ENCODE data around the gene POU2F2. TPM values are rescaled to one million over a fixed set of nuclear protein-coding genes. Genes with fewer than 3 reads are reported as not detected.

POU2F2 gene
- polyA plus RNA-seq (2013, experiment 1 of 2): 4.6 TPM
- 5.5 TPM for polyA plus RNA-seq (2013, experiment 2 of 2)

GRCh38 chr19:42132030-42132628 is at the start of gene POU2F2:
POU2F2 (minus strand) TSS chr19:42132446; CDS start chr19:42132411, 35 bp downstream.
- H3K79me1 ChIP-seq (ENCODE audit: low read length): no peaks in the 10 kb centered on the region
- no peak within 1 kb of the TSS for H2AK5ac ChIP-seq (ENCODE audit: low read length)
- no CpG with 5 or more reads among the region's 16 CpGs for WGBS (ENCODE audit: extremely low coverage, insufficient coverage, low lambda C conversion rate)
- no peaks in the 10 kb centered on the region for H3K79me2 ChIP-seq (ENCODE audit: control insufficient read depth, insufficient read depth, low read length)
- H3K4me2 ChIP-seq (ENCODE audit: low read length): peak within 1 kb of the TSS; percentile 84
- peak within 1 kb of the TSS; percentile 74 for H3K23ac ChIP-seq (ENCODE audit: low read length)
- no peak within 1 kb of the TSS for H3K27ac ChIP-seq (ENCODE audit: low read depth, low read length)
- H3K4me3 ChIP-seq (ENCODE audit: low read length): peak within 1 kb of the TSS; percentile 54
- no peak within 1 kb of the TSS for H2BK120ac ChIP-seq (ENCODE audit: low read depth, low read length)
- H2BK15ac ChIP-seq (replicated peaks; ENCODE audit: low read depth): no peak within 1 kb of the TSS
- H2BK5ac ChIP-seq (ENCODE audit: low read length): no peak within 1 kb of the TSS
- H3K9ac ChIP-seq (ENCODE audit: low read length): peak within 1 kb of the TSS; percentile 45
- H4K5ac ChIP-seq (ENCODE audit: low read length): no peak within 1 kb of the TSS
- H3K4me1 ChIP-seq (ENCODE audit: control insufficient read depth, low read depth, low read length): peaks cover 3% of the 10 kb centered on the region
- H3K56ac ChIP-seq (ENCODE audit: low read length): peak within 1 kb of the TSS; percentile 63
- DNase-seq: peak; percentile 37
- no peaks in the 10 kb centered on the region for H3K27me3 ChIP-seq (ENCODE audit: insufficient read depth, low read length, poor library complexity)
- no peak within 1 kb of the TSS for H3K4ac ChIP-seq (ENCODE audit: low read depth, low read length)
- no peak within 1 kb of the TSS for H3K18ac ChIP-seq (ENCODE audit: low read length)
- no peaks in the 10 kb centered on the region for H3K36me3 ChIP-seq (ENCODE audit: control insufficient read depth, insufficient read depth, low read length)
- H4K8ac ChIP-seq (ENCODE audit: low read depth, low read length): no peak within 1 kb of the TSS

GRCh38 chr19:42178791-42179674 is 46.8 kb upstream of the POU2F2 start:
- H3K4me1 ChIP-seq (ENCODE audit: control insufficient read depth, low read depth, low read length): no peaks in the 10 kb centered on the region
- H3K9ac ChIP-seq (ENCODE audit: low read length): no peak overlapping the region
- no peak overlapping the region for H2BK15ac ChIP-seq (replicated peaks; ENCODE audit: low read depth)
- no peak overlapping the region for H2BK120ac ChIP-seq (ENCODE audit: low read depth, low read length)
- peaks cover 39% of the 10 kb centered on the region for H3K27me3 ChIP-seq (ENCODE audit: insufficient read depth, low read length, poor library complexity)
- no peak overlapping the region for H3K4me3 ChIP-seq (ENCODE audit: low read length)
- H3K27ac ChIP-seq (ENCODE audit: low read depth, low read length): no peak overlapping the region
- H3K79me1 ChIP-seq (ENCODE audit: low read length): no peaks in the 10 kb centered on the region
- no peak overlapping the region for H3K18ac ChIP-seq (ENCODE audit: low read length)
- H3K36me3 ChIP-seq (ENCODE audit: control insufficient read depth, insufficient read depth, low read length): no peaks in the 10 kb centered on the region
- no peak overlapping the region for H2AK5ac ChIP-seq (ENCODE audit: low read length)
- H3K79me2 ChIP-seq (ENCODE audit: control insufficient read depth, insufficient read depth, low read length): no peaks in the 10 kb centered on the region
- no peak overlapping the region for H3K56ac ChIP-seq (ENCODE audit: low read length)
- H2BK5ac ChIP-seq (ENCODE audit: low read length): no peak overlapping the region
- no peak overlapping the region for H3K4ac ChIP-seq (ENCODE audit: low read depth, low read length)
- H3K23ac ChIP-seq (ENCODE audit: low read length): no peak overlapping the region
- DNase-seq: peak; percentile 61
- no CpG with 5 or more reads among the region's 13 CpGs for WGBS (ENCODE audit: extremely low coverage, insufficient coverage, low lambda C conversion rate)
- H4K8ac ChIP-seq (ENCODE audit: low read depth, low read length): no peak overlapping the region
- no peak overlapping the region for H3K4me2 ChIP-seq (ENCODE audit: low read length)
- no peak overlapping the region for H4K5ac ChIP-seq (ENCODE audit: low read length)

- Histone ChIP-seq H3K23ac (ENCODE audit: low read length) (no peak overlapping the region), H3K9ac (ENCODE audit: low read length) (no peak overlapping the region), H3K79me1 (ENCODE audit: low read length) (no peaks in the 10 kb centered on the region), H3K18ac (ENCODE audit: low read length) (no peak overlapping the region), H3K27me3 (ENCODE audit: insufficient read depth, low read length, poor library complexity) (peaks cover 39% of the 10 kb centered on the region), H2AK5ac (ENCODE audit: low read length) (no peak overlapping the region), H3K4me3 (ENCODE audit: low read length) (no peak overlapping the region), H3K79me2 (ENCODE audit: control insufficient read depth, insufficient read depth, low read length) (no peaks in the 10 kb centered on the region), H2BK15ac (replicated peaks; ENCODE audit: low read depth) (no peak overlapping the region), H2BK120ac (ENCODE audit: low read depth, low read length) (no peak overlapping the region), H3K27ac (ENCODE audit: low read depth, low read length) (no peak overlapping the region), H3K4me2 (ENCODE audit: low read length) (no peak overlapping the region), H3K56ac (ENCODE audit: low read length) (no peak overlapping the region), H4K8ac (ENCODE audit: low read depth, low read length) (no peak overlapping the region), H4K5ac (ENCODE audit: low read length) (no peak overlapping the region), H3K4ac (ENCODE audit: low read depth, low read length) (no peak overlapping the region), H3K4me1 (ENCODE audit: control insufficient read depth, low read depth, low read length) (no peaks in the 10 kb centered on the region), H2BK5ac (ENCODE audit: low read length) (no peak overlapping the region), H3K36me3 (ENCODE audit: control insufficient read depth, insufficient read depth, low read length) (no peaks in the 10 kb centered on the region)
- no peak for DNase-seq
- WGBS (ENCODE audit: extremely low coverage, insufficient coverage, low lambda C conversion rate): no CpG with 5 or more reads among the region's 3 CpGs
Observed at GRCh38 chr19:42177686-42178019, 45.4 kb upstream of the POU2F2 start.

GRCh38 chr19:42176990-42177685 is 44.9 kb upstream of the POU2F2 start:
- Histone ChIP-seq H3K79me1 (ENCODE audit: low read length) (no peaks in the 10 kb centered on the region), H2AK5ac (ENCODE audit: low read length) (no peak overlapping the region), H3K27me3 (ENCODE audit: insufficient read depth, low read length, poor library complexity) (peaks cover 39% of the 10 kb centered on the region), H3K23ac (ENCODE audit: low read length) (no peak overlapping the region), H2BK120ac (ENCODE audit: low read depth, low read length) (no peak overlapping the region), H3K56ac (ENCODE audit: low read length) (no peak overlapping the region), H3K4me1 (ENCODE audit: control insufficient read depth, low read depth, low read length) (no peaks in the 10 kb centered on the region), H3K4me2 (ENCODE audit: low read length) (peak overlapping the region; percentile 18), H2BK5ac (ENCODE audit: low read length) (no peak overlapping the region), H3K36me3 (ENCODE audit: control insufficient read depth, insufficient read depth, low read length) (no peaks in the 10 kb centered on the region), H3K4me3 (ENCODE audit: low read length) (no peak overlapping the region), H2BK15ac (replicated peaks; ENCODE audit: low read depth) (no peak overlapping the region), H4K8ac (ENCODE audit: low read depth, low read length) (no peak overlapping the region), H3K4ac (ENCODE audit: low read depth, low read length) (no peak overlapping the region), H4K5ac (ENCODE audit: low read length) (no peak overlapping the region), H3K27ac (ENCODE audit: low read depth, low read length) (no peak overlapping the region), H3K79me2 (ENCODE audit: control insufficient read depth, insufficient read depth, low read length) (no peaks in the 10 kb centered on the region), H3K9ac (ENCODE audit: low read length) (no peak overlapping the region), H3K18ac (ENCODE audit: low read length) (no peak overlapping the region)
- WGBS (ENCODE audit: extremely low coverage, insufficient coverage, low lambda C conversion rate): no CpG with 5 or more reads among the region's 66 CpGs
- peak; percentile 88 for DNase-seq

GRCh38 chr19:42176649-42176989 is 44.4 kb upstream of the POU2F2 start:
- H2BK5ac ChIP-seq (ENCODE audit: low read length): no peak overlapping the region
- no peak overlapping the region for H3K9ac ChIP-seq (ENCODE audit: low read length)
- peak overlapping the region; percentile 53 for H3K4me2 ChIP-seq (ENCODE audit: low read length)
- no peak for DNase-seq
- H4K5ac ChIP-seq (ENCODE audit: low read length): no peak overlapping the region
- no peaks in the 10 kb centered on the region for H3K4me1 ChIP-seq (ENCODE audit: control insufficient read depth, low read depth, low read length)
- H3K56ac ChIP-seq (ENCODE audit: low read length): no peak overlapping the region
- no peak overlapping the region for H2AK5ac ChIP-seq (ENCODE audit: low read length)
- no peaks in the 10 kb centered on the region for H3K79me1 ChIP-seq (ENCODE audit: low read length)
- no peak overlapping the region for H4K8ac ChIP-seq (ENCODE audit: low read depth, low read length)
- H3K79me2 ChIP-seq (ENCODE audit: control insufficient read depth, insufficient read depth, low read length): no peaks in the 10 kb centered on the region
- H3K4ac ChIP-seq (ENCODE audit: low read depth, low read length): no peak overlapping the region
- no CpG with 5 or more reads among the region's 31 CpGs for WGBS (ENCODE audit: extremely low coverage, insufficient coverage, low lambda C conversion rate)
- H3K27ac ChIP-seq (ENCODE audit: low read depth, low read length): no peak overlapping the region
- H3K4me3 ChIP-seq (ENCODE audit: low read length): no peak overlapping the region
- H3K27me3 ChIP-seq (ENCODE audit: insufficient read depth, low read length, poor library complexity): peaks cover 37% of the 10 kb centered on the region
- no peaks in the 10 kb centered on the region for H3K36me3 ChIP-seq (ENCODE audit: control insufficient read depth, insufficient read depth, low read length)
- no peak overlapping the region for H2BK15ac ChIP-seq (replicated peaks; ENCODE audit: low read depth)
- no peak overlapping the region for H3K23ac ChIP-seq (ENCODE audit: low read length)
- no peak overlapping the region for H2BK120ac ChIP-seq (ENCODE audit: low read depth, low read length)
- no peak overlapping the region for H3K18ac ChIP-seq (ENCODE audit: low read length)
